Fibroblast of skin of left quadriceps (primary cell): Measurements from ENCODE around the gene HERPUD2.
A peak's percentile ranks its signal among the peaks of the same experiment; 100 is the strongest.
"Not testable (repeated sequence)": the region's sequence is repeated elsewhere in the genome, so short reads cannot be mapped to it uniquely, and the experiment has no call there.

Experiments
- DNase-seq, 2 experiments: peaks; one replicate each; pipeline ENCODE4 v3.0.0-alpha.2; 2013; ENCODE audit warnings: low read depth in 2 of 2

Gene HERPUD2

DNA sequence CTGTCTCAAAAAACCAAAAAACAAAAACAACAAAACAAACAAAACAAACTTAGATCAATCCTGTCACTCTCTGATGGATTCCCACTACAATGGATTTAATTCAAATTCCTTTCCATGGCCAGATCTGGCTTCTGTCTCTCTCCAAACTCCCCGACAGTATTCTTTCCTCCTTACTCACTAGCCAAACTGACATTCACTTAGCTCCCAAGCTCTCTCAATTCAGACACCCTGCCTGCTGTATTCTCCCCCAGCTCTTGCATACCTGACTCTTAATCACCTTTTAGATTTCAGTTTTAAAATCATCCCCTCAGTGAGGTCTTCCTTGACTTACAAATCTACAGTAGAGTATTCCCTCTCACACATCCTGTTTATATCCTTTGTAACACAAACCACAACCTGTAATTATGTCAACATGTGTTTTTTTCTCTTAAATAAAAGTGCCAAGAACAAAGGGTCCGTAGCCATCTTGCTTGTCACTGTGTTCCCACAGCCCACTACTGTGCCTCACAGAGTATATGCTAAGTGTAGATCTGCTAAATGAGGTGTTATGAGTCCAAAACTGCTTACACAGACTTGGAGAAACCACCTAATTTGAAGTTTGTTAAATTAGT lies 14.4 kb downstream of the HERPUD2 start:
- no peak for DNase-seq

DNA sequence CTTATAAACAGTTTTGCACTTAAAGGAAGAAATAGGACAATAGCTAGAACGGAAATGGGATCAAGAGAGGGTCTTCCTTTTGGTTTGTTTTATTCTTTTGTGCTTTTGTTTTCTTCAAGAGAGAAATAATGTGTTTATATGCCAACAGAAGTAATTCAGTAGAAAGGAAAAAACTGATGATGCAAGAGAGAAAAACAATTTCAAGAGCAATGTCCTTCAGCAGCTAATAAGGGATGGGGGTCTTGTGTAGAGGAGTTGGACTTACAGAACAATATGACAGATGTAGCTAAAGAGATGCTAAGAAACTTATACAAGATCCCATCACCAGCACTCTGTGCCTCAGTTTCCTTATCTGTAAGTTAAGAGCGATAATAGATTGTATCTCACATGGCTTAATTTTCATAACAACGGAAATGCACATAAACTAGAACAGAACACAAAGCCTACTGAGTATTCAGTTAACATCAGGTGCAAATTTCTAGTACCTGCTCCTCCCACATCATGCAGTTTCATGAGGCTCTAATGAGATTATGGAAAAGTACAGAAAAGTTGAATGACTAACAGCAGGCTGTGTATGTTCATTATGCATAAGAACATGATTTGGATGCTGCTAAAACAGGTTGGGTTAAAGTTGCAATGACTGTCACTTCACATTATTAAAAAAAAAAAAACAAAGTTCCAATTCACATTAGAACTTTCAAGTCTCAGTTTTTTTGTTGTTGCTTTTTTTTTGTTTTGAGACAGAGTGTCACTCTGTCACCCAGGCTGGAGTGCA lies 17.2 kb downstream of the HERPUD2 start:
- no peak for DNase-seq

DNA sequence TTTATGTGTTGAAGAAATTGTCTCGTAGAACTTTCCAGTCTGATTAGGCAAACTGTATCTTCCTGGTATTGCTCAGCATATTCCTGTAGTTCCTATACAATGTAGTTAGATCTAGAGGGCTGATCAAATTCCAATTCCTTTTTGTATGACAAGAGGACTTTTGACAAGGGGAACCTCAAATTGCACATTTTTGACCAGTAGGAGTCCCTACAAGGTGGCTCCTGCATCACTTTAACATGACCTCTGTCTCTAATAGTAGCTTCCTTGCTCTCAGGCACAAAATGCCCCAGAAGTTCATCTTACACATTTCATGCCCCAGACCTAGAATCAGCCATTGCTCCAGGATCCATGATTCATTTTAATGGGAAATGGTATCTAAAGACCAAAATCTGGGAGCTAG lies 18.7 kb downstream of the HERPUD2 start:
- DNase-seq = no peak

DNA sequence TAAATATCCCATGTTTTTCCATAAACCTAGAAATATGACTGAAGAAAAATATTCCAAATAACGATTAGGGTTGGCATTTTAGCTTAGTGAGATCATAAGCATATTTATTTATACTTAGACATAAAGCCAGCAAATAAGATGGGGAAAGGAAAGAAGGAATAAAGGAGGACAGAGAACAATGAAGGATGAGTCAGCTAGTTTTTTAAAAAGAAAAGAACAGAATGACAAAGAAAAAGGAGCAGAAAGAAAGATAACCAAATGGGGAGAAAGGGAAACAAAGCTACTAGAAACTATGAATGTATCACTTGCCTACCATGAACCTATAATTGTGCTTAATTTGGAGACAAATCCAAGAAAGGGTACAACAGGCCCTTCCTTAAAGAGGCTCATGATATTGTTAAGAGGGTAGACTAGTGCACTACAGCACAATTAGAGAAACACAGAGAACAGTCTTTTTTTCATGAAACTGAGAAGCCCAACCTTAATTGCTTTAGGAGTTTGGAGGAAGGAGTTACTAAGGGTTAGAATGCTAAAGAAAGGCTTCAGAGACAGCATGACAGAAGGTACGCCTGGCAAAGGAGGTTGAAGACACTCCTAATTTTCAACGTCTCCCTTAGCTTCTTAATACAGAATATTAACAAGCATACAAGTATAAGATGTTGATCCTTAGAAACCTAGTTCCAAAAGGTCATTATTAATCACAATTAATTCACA lies 23.9 kb downstream of the HERPUD2 start:
- no peak for DNase-seq

DNA sequence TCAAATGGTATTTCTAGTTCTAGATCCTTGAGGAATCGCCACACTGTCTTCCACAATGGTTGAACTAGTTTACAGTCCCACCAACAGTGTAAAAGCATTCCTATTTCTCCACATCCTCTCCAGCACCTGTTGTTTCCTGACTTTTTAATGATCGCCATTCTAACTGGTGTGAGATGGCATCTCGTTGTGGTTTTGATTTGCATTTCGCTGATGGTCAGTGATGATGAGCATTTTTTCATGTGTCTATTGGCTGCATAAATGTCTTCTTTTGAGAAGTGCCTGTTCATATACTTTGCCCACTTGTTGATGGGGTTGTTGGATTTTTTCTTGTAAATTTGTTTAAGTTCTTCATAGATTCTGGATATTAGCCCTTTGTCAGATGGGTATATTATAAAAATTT lies 34.5 kb downstream of the HERPUD2 start:
- not testable (repeated sequence) for DNase-seq

DNA sequence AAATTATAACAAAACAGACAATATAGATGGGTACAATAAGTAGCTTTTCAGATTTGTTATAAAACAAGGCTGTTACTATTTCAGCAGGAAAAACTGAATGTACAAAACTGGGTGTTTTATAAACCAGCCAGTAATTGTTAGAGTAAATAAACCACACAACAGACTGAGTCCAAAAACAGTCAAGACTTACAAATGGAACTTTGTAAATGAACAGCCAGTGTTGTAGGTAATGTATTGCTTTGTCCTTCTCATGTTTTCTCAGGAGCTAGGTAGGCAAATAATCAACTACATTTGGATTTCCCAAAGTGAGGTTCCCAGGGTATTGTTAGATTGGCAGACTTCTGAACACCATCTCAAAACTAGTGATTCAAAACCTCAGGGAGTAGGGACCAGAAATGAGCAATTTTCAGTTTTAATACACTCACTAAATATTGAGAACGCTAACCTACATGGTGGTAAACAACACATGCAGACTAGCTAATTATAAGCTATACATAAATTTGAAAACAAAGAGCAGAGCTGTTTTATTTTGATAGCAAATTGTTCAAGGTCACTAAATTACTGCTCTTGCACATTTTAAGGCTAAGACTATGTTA lies 36.2 kb downstream of the HERPUD2 start:
- DNase-seq = no peak

DNA sequence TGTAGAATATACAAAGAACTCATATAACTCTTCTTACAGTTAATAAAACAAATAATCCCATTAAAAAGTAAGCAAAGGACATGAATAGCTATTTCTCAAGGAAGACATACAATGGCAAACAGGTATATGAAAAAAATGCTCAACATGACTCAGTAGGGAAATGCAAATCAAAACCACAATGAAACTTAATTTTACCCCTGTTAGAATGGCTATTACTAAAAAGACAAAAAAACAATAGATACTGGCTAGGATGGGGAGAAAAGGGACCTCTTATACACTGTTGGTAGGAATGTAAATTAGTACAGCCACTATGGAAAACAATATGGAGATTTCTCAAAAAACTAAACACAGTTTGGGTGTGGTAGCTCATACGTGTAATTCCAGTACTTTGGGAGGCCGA lies 37.8 kb downstream of the HERPUD2 start:
- no peak for DNase-seq

DNA sequence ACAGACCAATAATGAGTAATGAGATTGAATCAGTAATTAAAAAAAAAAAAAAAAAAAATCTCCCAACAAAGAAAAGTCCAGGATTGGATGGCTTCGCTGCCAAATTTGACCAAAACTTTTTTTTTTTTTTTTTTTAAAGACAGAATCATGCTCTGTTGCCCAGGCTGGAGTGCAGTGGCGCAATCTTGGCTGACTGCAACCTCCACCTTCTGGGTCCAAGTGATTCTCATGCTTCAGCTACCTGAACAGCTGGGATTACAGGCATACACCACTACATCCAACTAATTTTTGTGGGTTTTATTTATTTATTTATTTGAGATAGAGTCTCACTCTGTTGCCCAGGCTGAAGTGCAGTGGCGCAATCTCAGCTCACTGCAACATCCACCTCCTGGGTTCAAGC lies 40.4 kb downstream of the HERPUD2 start:
- DNase-seq = not testable (repeated sequence)

DNA sequence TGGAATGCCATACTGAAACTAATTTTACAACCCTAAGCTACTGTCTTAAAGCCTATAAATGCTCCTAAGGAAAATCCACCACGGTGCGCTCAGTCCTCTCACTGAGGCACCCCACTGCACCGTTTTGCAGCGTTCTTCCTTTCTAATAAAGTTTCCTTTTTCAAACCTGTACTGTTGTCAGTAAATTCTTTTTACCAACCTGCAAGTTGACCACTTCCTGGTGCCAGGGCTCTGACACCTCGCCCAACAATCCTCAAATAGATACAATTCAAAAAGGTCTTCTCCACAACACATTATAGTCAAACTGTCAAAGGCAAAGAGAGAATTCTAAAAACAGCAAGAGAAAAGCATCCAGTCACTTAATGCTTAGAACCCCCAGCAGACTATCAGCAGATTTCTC lies 42.8 kb downstream of the HERPUD2 start:
- DNase-seq = no peak

DNA sequence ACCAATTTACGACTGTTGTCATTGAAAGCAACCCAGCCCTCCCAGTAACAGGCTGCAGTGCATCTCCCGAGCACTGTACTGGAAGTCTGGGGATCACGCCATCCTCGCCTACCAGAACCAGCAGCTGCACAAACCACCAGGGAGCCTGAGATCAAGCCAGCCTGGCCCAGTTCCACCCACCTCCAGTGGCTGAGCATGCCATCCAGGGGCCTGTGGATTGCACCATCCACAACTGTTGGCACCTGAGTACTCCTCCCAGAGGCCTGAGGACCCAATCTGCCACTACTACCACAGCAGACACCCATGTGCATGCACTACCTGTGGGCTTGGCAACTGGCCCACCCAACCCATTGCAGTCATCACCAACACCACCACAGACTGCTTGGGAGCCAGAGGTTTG lies 44.2 kb downstream of the HERPUD2 start:
- DNase-seq = no peak

DNA sequence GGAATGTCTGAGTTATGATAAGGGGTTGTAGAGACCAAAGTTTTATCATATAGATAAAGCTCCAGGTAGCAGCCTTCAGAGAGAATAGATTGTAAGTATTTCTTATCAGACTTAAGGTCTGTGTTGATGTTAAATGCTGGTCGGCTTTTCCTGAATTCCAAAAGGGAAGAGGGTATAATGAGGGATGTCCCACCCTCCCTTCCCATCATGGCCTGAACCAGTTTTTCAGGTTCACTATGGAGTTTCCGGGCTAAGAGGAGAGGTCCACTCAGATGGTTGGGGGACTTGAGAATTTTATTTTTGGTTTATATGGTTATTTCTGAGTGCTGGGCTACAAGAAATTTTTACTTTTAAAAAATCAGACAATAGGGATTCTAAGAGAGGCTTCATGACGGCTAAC lies 45.2 kb downstream of the HERPUD2 start:
- DNase-seq = no peak

DNA sequence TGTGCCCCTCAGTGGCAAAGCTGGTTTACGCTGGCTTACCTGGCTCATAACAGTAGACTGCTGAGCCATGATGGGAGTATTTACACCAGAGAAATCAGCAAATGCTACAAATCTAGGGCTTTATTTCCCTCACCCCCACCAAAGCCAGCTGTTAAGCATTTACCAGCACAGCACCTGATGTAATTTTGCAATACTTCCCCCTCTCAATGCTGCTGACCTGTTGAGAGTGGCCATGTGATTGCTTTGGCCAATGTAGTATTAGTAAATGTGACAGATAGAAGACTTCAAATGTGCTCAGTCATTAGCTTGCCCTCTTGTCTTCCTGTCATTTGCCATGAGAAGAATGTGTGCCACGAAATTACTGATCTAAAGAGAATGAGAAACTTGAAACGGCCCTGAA lies 46.6 kb downstream of the HERPUD2 start:
- DNase-seq = no peak

DNA sequence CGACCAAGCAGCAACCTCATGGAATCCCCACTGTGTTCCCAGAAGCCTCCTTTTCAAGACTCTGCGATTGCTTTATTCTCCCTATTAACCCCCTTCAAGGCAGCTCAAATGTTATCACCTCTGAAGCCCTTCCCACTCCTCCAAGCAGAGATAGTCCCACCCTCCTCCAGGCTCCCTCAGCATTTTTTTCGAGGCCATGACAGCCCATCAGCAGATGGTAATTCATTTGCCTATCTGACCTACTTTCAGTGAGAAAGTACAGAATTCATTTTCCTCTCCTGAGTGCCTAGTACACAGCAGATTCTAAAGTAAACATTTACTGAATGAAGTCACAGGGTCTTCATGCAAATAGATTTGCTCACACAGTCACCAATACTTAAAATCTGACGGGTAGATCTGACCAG lies 47.8 kb downstream of the HERPUD2 start:
- no peak for DNase-seq

DNA sequence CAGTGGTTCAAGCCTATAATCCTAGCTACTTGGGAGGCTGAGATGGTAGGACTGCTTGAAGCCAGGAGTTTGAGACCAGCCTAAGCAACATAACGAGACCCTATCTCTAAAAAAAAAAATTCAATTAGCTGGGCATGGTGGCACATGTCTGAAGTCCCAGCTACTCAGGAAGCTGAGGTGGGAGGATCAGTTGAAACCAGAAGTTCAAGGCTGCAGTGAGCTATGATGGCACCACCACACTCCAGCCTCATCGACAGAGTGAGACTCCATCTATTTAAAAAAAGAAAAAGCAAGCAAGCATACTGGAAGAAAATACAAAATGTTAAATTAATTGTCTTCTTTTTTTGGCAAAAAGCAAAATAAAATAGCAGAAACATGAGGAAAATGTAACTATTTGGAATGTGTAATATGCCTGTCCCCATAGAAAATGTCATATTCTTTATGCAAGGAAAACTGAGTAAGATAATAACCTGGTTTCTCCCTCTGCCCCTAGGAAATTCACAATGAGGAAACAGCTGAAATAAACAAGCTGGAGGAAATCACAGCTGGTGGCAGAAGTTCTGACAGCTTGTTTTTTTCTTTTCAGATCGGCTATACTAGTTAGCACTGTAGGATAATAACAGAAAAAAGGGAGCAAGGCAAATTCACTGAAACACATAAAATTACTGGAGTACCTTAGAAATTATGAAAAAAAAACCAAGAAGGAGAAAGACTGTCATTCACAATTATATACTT lies 48.5 kb downstream of the HERPUD2 start:
- DNase-seq = no peak

DNA sequence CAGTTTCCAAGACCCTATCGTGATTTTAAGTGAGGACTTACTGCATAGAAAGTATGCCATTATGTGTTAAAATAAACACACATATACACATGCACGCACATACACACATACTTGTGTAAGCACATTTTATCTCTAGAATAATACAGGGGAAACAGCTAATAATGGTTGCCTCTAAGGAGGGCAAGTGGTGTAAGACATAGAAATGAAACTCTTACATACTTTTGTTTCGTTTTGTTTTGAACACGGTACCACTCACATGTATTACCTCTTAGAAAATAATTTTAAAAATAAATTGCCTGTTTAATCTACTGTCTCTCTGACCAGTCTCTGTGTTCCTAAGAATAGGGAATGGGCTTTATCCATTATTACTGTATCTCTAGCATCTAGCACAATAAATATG lies 49.2 kb downstream of the HERPUD2 start:
- DNase-seq = no peak

DNA sequence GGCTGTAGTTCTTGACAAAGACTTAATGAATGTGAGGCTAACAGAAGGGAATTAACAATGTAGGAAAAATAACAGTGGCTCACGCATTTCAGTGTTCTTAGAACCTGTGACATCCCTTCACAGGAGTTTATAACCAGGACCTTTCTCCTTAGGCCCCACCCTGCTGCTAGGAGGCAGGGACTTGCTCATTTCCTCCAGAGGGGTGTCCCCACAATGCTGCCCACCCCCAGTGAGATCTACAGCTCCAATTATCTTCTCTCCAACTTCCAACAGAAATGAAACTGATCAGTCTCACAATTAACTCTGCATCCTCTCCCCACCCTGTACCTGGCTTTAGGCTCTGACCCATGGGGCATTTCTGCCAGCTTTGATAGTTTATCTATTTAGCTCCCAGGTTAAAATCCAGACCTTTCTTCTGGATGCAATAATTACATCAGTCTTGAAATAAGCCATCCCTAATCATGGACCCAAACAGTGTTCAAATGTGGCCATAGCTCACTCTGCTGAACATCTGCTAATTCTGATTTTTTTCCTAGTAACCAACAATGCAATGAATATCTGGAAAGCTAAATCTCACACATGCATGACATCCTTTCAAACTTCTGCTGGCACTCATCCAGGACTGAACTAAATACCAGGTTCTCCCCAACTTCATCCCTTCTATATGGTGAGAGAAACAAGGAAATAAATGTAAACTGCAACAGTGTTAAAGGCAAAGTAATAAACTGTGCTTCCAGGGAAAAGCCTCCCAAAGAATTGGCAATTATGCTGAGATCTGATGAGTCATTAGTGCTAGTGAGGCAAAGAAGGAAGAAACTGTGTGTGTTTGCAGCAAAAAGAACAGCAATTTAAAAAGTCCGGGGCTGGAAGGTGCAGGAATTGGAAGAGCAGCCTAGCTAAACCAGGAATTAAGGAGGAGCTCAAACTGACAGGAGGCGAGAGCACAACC lies 64.6 kb downstream of the HERPUD2 start:
- DNase-seq = peak in 1 of 2 experiments; percentile 20

DNA sequence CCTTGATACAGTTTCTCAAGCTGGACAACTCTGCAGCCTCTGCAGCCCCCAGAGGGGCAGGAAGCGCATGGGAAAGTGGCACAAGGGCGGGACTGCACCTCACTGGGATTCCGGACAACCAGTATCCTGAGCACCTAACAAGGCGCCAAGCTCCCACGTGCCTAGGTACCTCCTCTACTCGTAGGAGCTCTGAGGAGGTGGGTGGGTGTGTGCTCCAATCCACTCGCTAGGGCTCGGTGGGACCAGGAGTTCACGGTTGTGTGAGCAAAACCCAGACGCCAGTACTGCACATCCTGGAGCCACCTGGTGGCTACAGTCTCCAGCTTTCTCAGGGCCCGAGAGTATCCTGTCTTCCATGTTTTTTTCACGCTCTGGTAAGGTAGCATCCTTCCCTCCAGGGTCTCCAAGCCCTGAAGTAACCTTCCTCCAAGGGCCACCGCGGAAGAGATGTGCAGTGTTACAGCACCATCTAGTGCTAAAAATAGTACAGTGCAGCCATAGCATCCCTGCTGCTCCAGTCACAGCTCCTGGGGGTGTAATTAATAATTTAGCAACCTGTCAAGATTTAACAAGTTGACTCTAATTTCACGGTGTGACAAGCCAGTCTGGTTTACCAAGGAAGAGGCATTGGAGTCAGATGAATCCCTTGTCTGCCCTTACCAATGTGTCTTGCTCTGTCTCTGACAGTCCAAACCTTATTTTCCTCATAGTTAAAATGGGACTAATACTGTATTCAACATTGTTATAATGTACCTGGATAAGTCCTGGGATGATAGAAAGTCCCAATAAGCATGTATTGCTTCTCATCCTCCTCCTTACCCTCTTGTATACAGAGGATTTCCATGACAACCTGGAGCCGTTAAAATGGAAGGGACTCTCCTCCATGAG lies 70.4 kb downstream of the HERPUD2 start:
- peak in 1 of 2 experiments; percentile 11 for DNase-seq

DNA sequence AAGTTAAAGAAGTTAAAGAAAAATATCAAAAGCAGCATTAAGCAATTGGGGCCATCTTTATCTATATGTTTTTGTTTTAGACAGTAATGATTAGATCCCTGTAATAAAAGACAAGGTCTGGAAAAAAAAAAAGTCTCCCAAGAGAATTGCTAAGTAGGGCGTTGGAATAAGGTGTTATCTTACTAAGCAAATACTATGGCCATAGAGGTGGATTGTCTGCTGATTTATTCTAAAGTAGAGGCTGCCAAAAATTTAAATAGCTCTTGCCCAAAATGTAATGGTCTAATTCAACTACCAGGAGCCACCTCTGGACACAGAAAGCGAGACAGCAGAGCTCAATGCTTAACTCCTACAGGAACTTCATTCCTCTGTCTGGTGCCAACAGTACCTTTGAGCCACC lies 71.6 kb downstream of the HERPUD2 start:
- no peak for DNase-seq

DNA sequence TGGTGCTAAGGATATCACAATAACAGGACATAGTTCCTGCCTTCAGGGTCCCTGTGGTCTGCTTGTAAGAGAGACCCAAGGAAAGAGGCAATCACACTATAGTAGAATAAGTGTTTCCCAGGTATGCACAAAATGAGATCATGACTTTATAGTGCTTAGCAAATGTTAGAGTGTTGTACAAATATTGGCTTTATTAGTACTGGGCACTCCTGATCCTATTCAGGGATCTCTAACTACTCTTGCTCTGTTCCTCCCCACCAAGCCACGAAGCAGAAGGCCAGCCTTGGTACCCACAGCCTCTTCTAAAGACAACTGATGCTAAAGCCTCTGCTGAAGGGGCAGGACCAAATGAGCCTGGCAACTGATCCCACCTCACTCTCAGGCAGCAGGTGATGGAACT lies 75.1 kb downstream of the HERPUD2 start:
- DNase-seq = no peak

DNA sequence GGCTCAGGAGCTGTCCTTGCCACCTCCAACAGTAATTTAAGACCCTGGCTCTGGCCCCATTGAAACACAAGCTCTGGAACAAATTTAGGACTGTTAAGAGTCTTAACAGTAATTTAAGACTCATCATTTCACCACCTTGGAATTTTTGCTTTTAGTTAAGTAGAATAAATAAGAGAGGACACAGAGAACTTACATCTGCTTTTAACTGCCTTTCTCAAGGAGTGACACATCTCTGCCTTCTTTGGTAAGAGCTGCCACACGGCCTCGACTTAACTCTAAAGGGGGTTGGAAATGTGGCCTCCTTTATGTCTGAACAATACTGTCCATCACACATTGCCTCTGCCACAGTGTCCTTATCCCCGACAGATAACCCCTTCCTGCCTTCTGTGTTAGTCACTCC lies 77.9 kb downstream of the HERPUD2 start:
- peak in 1 of 2 experiments; percentile 34 for DNase-seq
